Measurements from ENCODE around the gene LSM10.

DNA sequence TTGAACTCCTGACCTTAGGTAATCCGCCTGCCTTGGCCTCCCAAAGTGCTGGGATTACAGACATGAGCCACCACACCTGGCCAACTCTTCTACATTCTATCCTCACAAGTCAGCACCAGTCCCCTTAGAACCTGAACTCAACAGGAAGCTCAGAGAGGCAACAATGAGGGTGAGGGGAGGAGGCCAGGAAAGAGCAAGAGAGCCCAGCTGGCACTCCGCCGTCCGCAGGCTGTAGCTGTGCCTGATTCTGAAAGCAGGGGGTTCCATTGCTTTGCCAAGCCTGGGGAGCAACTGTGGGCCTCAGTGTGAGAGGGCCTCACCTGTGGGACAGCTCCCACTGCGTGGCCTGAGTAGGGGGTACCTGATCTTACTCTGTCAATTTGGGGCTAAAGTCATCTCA, 30.6 kb downstream of the LSM10 start:
- TF ChIP-seq, protein P1, sequence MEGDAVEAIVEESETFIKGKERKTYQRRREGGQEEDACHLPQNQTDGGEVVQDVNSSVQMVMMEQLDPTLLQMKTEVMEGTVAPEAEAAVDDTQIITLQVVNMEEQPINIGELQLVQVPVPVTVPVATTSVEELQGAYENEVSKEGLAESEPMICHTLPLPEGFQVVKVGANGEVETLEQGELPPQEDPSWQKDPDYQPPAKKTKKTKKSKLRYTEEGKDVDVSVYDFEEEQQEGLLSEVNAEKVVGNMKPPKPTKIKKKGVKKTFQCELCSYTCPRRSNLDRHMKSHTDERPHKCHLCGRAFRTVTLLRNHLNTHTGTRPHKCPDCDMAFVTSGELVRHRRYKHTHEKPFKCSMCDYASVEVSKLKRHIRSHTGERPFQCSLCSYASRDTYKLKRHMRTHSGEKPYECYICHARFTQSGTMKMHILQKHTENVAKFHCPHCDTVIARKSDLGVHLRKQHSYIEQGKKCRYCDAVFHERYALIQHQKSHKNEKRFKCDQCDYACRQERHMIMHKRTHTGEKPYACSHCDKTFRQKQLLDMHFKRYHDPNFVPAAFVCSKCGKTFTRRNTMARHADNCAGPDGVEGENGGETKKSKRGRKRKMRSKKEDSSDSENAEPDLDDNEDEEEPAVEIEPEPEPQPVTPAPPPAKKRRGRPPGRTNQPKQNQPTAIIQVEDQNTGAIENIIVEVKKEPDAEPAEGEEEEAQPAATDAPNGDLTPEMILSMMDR (IDR thresholded peaks at IDR 0.05 in 8 of 11, conservative IDR thresholded peaks at IDR 0.05 in 3 of 11), result no peak
- TF ChIP-seq POLR2AphosphoS5 (IDR thresholded peaks at IDR 0.05), result peak in 1 of 3 donors; percentile 34
- no peak for TF ChIP-seq POLR2A (IDR thresholded peaks at IDR 0.05)

All from spleen (tissue), 7 donors.